ENCODE data around the gene ZDHHC17.

ZDHHC17 gene

DNA sequence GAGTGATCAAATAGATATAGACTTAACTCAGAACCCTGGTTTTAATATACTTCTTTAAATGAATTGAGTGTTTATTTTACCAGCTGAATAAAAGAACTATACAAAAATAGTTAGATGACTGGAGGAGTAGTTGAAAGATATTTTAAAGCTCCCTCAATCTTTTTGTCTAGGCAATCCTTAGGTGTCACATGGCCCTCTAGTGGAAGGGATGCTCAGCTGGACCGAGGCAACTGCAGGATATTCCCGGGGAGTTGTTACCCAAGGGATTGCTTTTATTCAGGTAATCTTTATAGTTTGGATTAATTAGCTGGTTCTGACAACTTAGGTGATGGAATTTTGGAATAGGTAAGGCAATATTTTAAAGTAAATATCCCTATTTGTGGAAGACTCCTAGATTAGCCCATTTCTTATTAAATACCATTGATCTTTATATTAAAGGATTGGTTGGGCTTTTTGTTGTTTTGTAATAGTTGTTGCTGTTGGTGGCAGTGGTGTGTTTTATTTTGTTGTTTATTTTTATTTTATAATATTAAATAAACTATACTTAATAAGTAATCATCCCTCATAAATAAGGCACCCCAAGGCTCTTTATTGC is 57.1 kb downstream of the ZDHHC17 start:
- peak; percentile 55 for DNase-seq (ENCODE audit: low read depth)

DNA sequence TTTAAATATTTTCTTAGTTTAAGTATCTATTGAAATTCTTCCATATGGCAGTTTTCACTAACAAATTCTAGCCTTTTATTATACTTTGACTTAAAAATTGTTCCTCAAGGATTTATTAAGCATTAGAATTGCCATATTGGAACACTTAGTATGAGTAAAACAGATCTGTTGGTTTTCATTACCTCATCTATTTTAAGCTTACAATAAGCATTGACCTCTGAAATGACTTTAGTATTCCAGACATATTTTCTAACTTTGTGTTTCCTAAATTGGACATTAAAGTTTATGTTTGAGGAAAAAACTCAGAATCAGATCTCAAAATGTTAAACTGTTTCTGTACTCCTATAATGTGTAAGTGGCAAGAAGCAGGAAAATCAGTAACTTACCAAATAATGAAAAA is 66.5 kb downstream of the ZDHHC17 start:
- peak; percentile 44 for DNase-seq (ENCODE audit: low read depth)

DNA sequence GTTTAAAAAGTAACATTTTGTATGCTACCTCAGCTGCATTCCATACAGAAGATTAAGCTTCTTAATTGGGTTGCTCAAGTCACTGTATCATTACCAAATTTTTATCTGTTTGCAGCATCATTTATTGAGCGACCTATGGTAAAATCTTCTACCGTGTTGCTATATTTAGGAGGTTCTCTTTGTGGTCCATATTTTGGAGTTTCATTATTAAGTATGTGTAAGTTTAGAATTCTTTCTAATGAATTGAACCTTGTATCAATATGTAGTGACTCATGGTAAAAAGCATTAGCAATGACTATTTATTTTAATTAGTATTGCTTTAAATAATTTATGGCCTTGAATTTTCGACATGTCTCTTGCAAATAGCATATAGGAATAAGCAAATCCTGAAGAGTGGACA is 72.7 kb downstream of the ZDHHC17 start:
- no peak for DNase-seq (ENCODE audit: low read depth)

DNA sequence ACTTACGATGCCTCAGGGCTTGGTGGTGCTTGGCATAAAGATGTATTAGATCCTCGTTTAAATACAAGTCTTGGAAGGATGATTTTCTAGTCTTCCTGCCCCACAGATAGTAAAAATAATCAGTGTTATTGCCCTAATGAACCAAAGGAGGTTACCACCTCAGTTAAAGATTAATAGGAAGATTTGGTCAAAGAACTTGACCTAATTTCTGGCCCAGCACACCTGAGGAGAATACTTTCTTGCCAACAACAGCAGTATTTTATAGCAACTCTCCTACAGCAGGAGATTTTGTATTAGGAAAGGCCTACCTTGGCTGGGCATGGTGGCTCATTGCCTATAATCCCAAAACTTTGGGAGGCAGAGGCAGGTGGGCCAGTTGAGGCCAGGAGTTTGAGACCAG is 83.3 kb downstream of the ZDHHC17 start:
- DNase-seq (ENCODE audit: low read depth): no peak

DNA sequence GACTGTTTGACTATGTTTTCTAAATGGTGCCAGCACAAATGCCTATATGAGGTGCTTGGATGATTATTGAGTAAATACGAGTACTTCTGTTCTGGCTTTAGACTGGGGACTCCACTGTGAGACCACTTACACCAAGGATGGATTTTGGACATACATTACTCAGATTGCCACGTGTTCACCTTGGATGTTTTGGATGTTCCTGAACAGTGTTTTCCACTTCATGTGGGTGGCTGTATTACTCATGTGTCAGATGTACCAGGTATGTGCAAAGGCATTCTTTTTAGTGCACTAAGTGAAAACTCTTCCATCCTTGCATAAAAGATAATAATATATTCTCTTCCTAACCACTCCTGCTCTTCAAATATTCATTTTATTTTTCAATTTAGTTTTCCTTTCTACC is 84.2 kb downstream of the ZDHHC17 start:
- DNase-seq (ENCODE audit: low read depth): no peak

DNA sequence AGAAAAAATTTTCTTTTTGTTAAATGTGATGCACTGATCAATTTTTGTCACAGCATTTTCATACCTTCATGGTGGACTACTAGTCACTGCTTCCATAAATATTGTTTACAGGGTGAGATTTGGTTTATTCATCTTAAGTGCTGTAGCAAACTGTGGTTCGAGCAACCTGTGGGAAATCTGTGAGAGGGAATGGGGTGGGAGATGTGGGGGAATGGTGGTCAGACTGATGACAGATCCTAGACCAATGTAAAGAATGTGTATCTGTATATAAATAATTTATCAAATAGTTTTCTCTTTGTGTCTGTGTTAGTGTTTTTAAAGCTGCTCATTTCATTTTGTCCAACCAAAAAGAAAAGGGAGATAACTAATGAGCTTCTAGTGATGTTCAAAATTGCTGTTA is 88.2 kb downstream of the ZDHHC17 start:
- peak; percentile 26 for DNase-seq (ENCODE audit: low read depth)

DNA sequence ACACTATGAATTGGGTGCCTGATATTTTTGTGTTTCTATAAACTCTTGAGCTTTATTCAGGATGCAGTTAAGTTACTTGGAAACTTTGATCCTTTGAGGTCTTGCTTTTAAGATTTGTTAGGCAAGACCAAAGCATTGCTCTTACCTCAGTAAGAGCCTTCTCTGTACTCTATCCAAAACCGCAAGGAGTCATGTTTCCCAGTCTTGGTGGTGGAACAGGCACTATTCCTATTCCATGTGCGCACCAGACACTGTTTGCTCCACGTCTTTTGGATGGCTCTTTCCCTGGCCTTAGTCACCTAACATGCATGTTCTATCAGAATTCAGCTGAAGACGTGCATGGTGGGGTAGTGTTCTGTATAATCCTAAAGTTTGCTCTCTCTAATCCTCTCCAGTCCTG is 91.4 kb downstream of the ZDHHC17 start:
- no peak for DNase-seq (ENCODE audit: low read depth)

DNA sequence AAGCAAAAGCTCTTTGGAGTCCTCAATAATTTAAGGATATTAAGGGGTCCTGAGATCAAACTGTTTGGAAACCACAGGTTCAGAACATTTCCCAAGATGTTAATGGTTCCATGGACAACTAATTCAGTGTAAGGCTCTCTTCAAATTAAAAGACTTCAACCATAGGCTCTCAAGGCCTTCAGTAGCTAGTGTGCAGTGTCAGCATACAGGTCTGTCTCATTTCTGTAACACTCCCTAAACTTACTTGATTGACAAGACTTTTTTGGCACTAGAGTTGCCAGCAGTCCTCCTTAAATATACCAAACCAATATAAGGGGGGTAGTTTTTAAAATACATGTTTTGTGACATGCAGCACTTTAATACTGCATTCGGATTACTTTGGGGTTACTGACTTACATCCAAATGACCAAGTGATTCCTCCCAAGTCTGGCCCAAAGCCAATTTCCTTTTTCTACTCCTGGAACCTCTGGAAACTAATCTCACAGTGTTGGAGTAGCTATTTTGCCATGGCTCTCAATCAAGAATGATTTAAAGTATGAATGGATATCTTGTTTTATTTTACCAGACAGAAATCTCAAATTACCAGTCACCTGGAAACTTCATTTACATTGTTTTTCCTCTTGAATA is 92.2 kb downstream of the ZDHHC17 start:
- no peak for DNase-seq (ENCODE audit: low read depth)

DNA sequence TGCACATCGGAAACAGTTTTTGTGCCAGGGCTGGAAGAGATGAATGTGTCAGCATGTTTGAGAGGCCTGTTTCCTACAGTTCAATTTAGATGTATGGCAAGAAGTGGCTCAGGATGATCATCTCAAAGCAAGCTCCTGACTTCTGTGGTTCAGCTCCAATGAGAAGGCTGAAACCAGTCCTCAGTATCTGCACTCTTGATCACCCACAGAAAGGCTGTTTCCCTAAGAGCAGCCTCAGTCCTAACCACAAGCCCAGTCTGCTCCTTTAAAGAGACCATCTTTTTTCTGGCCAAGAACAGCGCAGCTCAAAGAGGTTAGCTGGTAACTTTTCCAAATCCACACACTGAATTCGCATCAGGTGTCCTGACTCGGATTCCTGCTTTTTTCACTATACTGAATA is 95.7 kb downstream of the ZDHHC17 start:
- DNase-seq (ENCODE audit: low read depth): no peak

DNA sequence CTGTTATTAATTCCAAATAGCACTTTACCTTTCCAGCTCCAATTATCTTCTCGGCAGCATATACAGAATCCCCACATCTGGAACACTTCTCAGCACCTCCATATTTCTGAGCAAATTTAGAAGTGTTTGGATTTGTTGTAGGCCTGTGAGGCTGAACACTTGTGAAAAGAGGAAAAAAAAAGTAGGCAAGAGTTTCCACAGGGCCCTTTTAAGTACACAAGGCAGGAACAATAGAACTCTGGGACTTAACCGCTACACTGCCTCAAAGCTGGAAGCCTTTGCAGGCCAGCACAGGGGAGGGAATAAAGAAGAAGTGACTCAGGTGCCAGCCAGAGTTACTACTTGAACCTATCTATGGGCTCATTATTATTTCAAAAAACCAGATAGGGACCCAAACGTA is 96.3 kb downstream of the ZDHHC17 start:
- no peak for DNase-seq (ENCODE audit: low read depth)

DNA sequence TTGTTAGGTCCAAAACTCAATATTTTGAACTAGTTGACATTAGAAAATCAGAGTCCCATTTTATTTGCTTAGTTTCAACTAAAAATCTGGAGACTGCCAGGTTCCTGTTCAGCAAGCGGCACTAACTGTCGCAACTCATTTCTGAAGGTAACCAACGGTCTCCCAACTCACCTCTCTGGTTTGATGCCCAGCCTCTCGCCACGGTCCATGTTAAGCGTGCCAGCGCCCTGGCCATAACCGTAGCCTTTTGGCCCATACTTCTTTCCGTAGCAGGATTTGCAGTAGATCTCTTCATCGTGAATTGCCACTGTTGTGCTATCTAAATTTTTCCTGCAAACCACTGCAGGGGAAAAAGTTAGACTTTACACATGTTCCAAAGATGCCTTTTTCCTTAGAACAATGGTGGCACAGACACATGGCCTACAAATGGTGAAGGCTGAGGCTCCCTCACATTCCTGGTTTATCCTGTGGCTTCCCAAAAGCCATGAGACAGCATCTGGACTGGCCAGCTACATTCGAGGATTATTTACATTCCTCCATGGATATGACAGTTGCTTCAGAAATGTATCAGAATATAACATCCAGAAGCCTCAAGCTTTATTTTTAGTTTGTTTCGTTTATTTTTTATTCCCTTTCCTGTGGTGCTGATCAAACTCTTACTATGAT is 99.2 kb downstream of the ZDHHC17 start:
- DNase-seq (ENCODE audit: low read depth): peak; percentile 96

DNA sequence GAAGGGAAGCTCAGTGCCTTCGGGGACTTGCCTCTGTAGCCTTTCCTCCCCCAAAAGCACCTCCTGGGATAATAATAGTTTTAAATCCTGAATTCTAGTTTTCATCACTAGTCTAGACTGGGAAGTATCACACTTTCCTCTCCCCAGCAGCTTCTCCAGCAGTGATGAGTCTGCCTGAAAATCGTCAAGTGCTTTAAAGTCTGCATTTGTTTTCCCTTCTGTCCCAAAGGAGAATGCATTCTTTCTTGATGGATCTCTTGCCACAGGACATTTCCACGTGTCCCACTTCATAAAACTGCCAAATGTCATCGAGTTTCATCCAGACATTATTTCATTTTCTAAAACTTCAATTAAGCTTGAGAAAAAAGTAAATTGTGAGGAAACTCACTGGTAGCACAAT is 99.9 kb downstream of the ZDHHC17 start:
- peak; percentile 82 for DNase-seq (ENCODE audit: low read depth)

DNA sequence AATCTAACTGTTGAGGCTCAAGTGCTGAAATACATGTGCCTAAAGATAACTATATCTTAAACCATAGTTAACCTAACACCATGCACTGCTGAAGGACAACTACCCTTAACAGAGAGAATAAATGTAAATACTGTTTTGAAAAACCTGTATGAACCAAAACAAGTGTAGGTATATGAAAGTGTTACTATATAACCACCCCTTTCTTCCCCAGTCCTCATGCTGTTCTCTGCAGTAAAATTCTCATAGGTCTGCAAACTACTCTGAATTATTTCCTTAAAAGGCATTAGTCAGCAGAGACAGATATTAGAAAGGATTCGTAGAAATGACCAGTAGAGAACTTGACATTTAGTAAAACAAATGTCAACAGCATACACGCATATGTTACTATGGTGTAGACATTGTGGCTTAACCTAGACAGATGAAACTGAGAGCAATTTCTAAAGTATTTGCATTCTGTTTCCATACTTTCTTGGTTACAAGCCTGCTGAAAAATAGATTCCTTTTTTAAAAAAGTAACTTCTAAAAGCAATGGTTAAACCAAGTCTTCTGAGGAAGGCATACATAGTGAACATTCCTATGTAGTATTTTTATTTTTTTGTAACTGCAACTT is 101.0 kb downstream of the ZDHHC17 start:
- DNase-seq (ENCODE audit: low read depth): peak; percentile 20

DNA sequence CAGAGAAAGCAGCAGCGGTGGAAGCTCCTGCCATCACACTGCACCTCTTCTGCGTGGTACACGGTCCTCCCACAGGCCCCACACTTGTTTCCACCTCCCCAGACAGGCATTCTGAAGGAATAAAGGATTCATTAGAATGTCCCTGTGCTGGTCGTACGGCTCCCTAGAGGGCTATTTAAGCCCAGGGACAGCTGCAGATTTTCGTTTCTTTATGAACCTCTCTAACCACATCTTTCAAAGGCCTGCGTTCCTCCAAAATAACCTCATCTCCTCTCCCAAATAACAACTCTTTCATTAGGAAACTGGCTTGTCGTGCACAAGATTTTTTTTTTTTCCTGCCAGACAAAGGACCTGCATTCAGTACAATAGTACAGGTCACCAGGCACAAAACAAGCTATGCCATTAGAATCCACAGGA is 102.2 kb downstream of the ZDHHC17 start:
- peak; percentile 7 for DNase-seq (ENCODE audit: low read depth)

DNA sequence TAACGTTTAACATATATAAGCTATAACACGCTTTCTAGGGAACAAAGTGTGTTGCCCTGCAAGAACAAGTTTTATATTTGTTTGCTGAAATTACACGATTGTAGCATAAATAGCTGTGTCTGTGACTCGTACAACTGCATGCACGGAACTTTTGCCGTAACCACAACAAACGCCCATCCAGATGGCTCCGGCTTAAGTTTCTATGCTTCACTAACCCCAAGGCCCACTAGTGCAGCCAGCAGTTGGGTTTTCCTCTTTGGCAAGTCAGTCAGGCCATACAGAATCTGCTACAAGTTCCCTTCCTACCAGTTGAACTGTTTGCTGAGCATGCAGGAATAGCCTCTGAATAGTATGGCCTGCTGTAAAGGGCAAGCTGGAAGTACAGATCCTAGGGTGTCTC is 102.8 kb downstream of the ZDHHC17 start:
- DNase-seq (ENCODE audit: low read depth): peak; percentile 49

DNA sequence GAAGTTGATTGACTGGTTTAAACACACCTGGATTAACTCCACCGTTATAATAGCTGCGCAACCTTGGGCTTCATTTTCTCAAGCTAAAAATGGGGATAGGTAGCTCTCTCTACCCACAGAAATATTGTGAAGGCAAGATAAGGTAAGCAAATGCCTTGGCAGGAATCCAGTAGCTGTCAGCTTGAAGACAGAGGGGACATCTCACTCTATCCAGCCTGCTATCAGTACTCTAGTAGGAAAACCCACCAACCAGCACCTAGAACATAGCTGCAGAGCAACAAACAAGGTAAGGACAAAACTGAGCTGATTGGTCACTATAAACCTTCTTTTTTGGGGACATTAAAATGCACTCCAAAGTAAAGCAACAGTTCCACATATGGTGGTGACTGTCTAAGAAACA is 107.2 kb downstream of the ZDHHC17 start:
- DNase-seq (ENCODE audit: low read depth): no peak

DNA sequence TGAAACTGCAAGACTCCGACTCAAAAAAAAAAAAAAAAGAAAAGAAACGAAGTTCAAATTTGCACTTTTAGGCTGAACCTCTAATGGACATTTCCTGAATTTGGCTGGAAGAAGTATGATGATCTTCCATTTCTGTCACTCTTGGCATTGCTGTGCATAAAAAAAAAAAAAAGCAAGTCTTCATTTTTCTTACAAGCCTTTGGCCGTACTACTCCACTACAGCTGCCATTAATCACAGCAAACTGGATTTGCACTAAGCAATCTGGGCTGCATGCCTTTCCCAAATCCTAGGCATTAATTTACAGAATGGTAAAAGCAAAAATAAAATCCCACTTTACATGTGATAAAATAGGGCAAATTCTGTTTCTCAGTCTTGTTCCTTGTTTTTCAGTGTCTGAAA is 107.8 kb downstream of the ZDHHC17 start:
- DNase-seq (ENCODE audit: low read depth): no peak

DNA sequence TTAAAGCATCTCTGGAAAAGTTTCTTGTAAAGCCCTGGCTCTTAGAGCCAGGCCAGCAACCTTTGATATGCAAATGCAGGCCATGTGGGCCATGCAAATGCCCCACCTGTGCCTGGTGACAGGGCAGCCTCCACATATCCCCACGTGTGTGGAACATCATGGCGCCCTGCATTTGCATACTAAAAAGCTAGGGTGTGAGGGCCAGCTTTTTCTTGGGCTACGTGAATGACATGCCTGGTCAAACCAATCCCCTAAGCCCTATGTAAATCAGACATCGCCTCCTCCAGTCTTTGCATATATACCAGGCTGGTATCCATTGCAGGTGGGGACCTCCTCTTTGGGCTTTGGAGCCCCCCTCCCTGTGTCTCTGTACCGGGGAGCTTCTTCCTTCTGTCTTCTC is 108.5 kb downstream of the ZDHHC17 start:
- DNase-seq (ENCODE audit: low read depth): no peak

DNA sequence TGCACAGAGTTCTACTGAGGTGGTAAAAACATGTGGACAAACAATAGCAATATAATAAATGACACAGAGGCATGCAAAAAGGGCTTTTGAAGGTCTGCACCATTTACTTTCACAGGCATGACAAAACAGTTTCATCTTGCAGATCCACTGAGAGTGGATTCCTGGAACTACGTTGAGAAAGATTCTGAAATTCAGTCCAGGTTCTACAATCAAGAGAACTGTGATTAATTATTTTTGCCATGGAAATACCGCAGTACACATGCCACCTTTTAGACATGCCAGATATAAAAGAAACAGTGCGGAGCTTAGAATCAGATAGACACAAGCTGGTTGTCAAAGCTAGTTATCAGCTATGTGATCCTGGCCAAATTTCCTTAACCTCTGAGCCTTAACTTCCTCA is 110.1 kb downstream of the ZDHHC17 start:
- no peak for DNase-seq (ENCODE audit: low read depth)

DNA sequence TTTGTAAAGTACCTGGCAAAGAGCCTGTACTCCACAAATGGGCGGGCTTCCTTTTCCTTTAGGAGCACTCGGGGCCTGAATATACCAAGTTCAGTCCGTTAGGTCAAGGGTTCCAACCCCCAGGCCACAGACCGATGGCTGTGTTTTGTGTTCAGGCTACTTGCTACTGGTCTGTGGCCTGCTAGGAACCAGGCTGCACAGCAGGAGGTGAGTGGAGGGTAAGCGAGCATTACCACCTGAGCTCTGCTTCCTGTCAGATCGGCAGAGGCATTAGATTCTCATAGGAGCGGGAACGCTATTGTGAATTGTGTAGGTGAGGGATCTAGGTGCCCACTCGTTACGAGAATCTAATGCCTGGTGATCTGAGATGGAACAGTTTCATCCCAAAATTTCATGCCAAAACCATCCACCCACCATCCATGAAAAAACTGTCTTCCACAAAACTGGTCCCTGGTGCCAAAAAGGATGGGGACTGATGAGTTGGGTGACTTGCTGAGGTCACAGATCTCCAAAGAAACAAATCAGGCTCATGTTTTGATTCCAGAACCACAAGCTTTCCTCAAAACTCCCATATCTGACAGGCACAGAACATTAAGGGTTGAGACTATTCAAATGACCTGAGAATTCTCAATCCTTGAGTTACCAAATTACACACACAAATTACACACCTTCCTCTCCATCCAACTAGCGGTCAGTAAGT is 110.7 kb downstream of the ZDHHC17 start:
- DNase-seq (ENCODE audit: low read depth): no peak

DNA sequence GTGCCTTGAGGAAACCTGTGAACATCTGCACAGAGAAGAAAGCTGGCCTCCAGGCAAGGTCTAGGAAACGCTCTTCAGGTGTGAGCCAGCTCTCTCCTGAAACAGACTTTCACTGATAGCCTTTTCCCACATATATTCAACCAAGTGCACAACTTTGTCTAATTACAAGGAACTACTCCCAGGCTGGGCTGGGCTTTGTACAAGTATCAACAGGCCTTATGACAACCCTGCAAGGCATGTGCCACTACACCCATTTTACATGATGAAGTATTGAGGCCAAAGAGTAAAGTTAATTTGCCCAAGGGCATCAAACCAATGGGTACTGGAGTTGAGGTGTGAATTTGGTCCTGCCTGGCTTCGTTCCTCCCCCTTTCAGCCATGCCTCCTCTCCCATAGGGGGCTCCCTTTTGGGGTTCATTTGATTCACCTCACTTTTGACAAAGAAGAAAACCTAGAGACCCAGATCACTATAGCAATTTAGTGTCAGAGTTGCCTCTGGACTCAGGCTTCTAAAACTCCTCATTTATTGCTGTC is 112.8 kb downstream of the ZDHHC17 start:
- DNase-seq (ENCODE audit: low read depth): no peak

DNA sequence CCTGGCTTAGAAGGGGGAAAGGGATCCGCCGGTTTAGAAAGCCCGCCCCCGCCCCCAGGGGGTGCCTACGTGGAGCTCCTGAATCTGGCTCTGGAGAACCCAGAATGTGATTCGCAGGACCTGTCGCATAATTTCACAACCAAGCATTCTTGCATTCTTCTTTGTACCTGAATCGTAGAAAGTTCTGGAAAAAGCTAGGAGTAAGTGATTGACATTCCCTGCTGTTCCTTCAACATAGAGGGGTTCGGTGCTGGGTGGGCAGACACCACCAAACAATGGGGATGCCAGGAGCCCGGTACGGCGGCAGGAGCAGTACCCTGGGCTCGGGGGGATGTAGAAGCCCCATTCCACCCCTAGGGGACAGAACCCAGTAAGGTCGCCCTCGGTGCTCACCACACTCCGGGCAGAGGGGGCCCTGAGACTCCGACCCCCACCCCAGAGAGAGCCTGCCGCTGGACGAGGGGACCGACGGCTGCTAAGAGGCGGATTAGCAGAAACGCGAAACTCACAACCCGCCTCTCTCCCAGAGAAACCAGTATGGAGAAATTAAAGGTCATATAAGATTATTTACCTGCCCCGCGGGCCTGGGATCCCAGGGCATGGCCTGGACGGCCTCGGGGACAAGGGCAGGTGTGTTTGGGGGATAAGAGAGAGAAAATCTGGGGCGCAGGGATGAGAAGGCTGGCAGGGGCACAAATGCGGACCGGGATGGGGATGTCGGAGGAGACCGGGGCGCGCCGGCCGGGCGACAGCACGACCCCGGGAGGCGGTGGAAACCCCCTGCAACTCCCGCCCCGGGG is 114.4 kb downstream of the ZDHHC17 start:
- peak; percentile 41 for DNase-seq (ENCODE audit: low read depth)

All from EH (cell line).